GM18907 (cell line): Measurements from ENCODE around the gene FCRL4.

Experiments
- ATAC-seq: cut with Tn5 transposase; IDR thresholded peaks from one replicate; pipeline ENCODE4 v1.9.1; 2021; ENCODE audit warnings: mild to moderate bottlenecking, moderate library complexity; ENCODE audit not compliant: unreplicated experiment

Gene FCRL4

DNA sequence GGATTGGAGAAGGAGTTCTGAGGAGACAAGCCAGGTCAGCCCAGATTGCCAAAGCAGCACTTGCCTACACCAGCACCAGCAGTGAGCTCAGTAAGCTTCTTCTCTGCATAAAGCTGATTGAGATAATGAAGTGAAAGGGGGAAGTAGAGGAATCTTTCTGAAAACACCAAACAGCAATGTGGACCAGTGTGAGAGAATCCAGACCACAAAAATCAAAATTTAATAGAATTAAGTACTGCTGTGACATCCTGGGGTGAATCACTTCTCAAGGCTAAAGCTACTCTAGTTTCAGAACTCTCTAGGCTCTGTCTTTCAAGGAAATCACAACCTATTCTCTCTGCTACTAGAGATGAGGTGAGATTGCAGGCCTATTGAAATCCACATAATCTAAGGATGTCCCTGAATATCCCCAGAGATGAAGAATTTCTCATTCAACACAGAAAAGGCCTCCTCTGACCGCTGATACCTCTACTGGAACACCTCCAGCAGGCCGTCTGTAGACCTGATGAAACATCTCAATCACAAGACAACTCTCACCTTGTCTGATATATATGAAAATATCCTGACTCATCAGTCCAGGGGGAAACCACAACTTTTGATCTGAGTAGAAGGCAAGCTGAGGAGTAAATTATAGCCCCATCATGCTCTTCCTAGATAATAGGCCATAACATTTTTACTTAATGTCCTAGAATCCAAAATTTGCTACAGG is at the start of gene FCRL4:
Gene FCRL4, minus strand, starts transcription at position 127 of the 709 bp plus-strand sequence. CDS start 141 bp downstream, outside the sequence.
- peak; percentile 72 for ATAC-seq

DNA sequence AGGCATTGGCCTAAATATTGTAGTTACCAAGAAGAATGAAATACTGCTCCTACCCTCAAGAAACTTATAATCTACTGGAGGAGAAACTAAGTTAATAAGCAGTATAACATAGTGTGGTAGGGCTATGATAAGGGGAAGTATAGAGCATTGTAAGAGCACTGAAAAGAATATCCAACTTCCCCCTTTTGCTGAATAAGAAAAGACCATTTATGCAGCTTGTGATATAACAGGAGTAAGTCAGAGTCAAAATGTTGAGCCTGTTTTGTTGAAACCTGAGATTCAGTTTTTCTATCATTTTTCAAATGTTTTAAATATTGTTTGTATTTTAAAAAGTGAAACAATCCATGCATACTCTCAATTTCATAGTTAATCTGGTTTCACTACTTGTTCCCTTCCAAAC is 48.3 kb upstream of the FCRL4 start:
- ATAC-seq, result no peak

- ATAC-seq, result no peak
Measured at GRCh38 chr1:157641177-157641576, 43.3 kb upstream of the FCRL4 start.

DNA sequence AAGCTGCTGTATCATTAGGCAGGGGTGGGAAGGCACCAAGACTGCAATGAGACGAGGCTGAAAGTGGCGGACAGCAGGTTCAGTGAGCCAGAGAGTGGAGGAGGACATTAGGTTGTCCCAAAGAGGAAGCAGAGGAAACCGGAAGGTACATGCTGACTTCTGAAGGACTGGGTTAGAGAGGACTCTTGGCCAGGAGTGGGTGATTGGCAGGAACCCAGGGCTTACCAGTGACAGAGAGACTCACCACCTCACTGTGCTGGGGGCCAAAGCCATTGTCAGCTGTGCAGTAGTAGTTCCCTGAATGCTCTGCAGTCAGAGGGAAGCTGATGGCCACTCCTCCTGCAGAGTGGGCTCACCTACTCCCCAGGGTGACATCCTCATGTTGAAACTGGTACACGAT is 41.9 kb upstream of the FCRL4 start:
- ATAC-seq, result no peak

DNA sequence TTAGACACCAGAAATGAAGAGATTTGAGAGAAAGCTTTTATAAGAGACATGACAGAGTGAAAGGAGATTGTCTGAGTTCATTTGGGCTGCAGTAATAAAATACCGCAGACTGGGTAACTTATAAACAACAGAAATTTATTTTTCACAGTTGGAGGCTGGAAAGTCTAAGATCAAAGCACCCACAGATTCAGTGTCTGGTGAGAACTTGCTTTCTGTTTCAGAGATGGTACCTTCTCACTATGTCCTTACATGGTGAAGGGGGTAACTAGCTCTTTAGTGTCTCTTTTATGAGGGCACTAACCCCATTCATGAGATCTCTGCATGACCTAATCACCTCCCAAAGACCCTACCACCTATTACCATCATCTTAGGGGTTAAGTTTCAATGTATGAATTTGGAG is 30.9 kb upstream of the FCRL4 start:
- no peak for ATAC-seq

GRCh38 chr1:157626099-157626498 is 28.2 kb upstream of the FCRL4 start:
- ATAC-seq, result no peak

GRCh38 chr1:157624471-157624870 is 26.6 kb upstream of the FCRL4 start:
- ATAC-seq, result no peak

DNA sequence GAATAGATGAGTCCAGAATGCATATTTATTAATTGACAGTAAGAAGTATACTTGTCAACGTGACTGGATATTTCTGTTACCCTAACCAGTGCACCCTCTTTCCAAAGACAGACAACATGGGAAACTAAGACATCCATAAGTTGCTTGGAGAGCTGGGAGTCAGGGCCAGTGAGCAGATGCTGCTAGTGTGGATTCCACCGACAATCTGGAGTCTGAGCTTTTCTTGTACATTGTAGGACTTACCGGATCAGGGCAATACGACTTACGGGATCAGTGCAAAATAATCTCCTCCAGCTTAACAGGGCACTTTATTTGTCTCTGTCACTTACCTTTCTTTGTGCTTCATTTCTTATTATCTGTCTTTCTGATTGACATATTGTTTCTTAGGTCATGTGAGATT is 24.6 kb upstream of the FCRL4 start:
- ATAC-seq, result no peak

GRCh38 chr1:157618190-157618589 is 20.3 kb upstream of the FCRL4 start:
- ATAC-seq, result no peak

DNA sequence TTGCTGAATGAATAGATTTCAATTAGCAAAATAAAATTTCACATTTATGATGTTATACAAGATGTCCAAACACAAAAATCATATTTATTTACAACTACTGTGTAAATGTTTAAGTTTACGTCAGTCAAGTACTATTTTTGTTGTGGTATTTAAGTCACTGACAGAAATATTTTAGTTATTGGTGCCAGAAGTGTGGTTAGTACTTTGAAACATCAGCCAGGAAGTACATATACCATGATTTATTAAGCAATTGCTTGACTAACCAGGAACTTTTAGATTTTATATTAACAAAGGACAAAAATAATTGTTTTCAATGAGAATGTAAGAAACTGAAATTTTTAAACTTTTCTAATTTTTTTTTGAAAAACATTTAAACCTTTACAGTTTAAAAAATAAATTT is 2.4 kb upstream of the FCRL4 start:
- no peak for ATAC-seq

GRCh38 chr1:157596384-157596783 is 1.5 kb downstream of the FCRL4 start:
- ATAC-seq, result peak; percentile 37

DNA sequence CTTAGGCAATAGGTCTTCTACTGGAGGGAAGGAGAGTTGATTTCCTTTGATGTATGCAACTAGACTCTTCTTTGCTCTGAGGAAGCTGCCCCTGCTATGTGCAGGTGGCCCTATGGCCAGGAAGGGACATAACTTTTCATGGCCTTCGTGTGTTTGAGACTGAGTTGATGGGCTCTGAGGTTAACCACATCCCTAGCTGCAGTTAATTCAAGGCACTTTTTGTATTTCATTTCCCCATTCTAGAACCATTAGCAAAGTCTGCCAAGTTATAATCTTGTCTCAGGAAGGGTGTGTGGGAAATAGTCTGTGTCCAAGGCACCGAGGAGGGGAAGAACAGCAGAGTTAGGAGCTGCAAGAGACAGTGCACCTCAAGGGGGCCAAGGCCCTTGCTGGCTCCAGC is 2.5 kb downstream of the FCRL4 start:
- ATAC-seq, result peak; percentile 67

GRCh38 chr1:157585984-157586383 is 11.9 kb downstream of the FCRL4 start:
- ATAC-seq, result no peak

- no peak for ATAC-seq
Measured at GRCh38 chr1:157584503-157584902, 13.4 kb downstream of the FCRL4 start.

- no peak for ATAC-seq
Measured at GRCh38 chr1:157580828-157581210, 17.1 kb downstream of the FCRL4 start.

GRCh38 chr1:157580179-157580827 is 17.6 kb downstream of the FCRL4 start:
- ATAC-seq, result peak; percentile 46

DNA sequence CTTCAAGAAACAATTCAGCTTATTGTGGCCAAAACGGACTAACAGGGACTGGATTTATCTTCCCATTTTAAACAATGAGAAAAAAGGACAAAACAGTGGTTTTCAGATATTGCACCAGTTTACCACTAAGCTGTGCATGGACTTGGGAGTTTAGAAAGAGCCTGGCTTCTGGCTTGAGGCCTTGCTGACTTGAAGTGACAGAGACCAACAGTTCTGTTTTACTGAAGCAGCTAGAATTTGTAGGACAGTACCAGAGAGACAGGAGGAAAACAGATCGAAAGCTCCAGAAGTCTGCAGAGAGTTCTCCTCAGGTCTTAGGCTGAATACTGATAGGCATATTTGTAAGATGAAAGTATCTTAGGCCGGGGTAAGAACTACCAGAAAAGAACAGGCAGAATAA is 20.5 kb downstream of the FCRL4 start:
- no peak for ATAC-seq

- ATAC-seq, result peak; percentile 68
Measured at GRCh38 chr1:157575744-157576143, 22.1 kb downstream of the FCRL4 start.

GRCh38 chr1:157574836-157575235 is 23.0 kb downstream of the FCRL4 start:
- ATAC-seq, result no peak

DNA sequence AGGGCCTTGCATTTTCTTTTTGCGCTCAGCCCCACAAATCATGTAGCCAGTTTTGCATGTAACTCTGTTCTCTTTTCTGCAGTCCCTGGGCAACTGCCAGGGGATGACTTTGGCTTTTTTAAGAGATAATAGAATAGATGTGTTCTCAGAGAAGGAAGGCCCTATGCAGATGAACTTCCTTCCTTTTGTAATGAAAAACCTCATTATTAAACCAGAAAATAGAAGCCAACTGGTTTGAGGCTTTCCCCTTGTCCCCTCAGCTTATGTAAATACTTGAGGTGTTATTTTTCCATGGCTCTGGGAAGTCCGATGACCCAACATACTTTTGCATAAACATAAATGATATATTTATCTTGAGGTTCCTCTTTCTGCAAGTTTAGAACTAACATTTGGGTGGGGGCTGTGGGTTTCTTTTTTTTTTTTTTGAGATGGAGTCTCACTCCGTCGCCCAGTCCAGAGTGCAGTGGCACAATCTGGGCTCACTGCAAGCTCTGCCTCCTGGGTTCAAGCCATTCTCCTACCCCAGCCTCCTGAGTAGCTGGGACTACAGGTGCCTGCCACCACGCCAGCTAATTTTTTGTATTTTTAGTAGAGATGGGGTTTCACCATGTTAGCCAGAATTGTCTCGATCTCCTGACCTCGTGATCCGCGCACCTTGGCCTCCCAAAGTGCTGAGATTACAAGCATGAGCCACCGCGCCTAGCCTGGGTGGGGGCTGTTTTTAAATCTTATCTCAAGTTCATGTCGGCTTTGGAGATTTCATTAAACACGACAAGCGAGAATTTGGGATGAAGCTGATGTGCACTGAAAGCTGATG is 31.2 kb downstream of the FCRL4 start:
- ATAC-seq, result no peak

- ATAC-seq, result peak; percentile 85
Measured at GRCh38 chr1:157562515-157562914, 35.4 kb downstream of the FCRL4 start.

DNA sequence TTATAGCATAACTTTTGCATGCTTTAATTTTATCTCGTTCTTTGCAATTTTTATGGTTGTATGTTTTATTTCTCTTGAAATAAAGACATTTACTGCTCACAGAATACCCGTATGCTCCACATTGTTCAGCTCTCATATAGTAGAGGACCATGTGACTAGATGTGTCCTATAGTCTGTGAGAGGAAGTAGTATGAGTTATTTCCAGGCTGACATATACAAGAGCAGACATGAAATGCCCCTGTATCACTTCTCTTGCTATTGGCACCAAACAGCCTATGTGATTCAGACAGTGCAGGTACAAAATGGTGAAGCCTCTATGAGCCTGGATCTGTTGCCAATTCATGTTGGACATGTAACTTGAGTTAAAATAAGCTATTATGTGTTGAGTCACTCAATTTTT is 39.8 kb downstream of the FCRL4 start:
- ATAC-seq, result no peak
